ENCODE measurements around the gene MRPS2. TPM values are rescaled to one million over a fixed set of nuclear protein-coding genes. Genes with fewer than 3 reads are reported as not detected.

MRPS2 gene
- total RNA-seq, 2 donors from 2014 or later: 55.6 to 55.9 TPM

DNA sequence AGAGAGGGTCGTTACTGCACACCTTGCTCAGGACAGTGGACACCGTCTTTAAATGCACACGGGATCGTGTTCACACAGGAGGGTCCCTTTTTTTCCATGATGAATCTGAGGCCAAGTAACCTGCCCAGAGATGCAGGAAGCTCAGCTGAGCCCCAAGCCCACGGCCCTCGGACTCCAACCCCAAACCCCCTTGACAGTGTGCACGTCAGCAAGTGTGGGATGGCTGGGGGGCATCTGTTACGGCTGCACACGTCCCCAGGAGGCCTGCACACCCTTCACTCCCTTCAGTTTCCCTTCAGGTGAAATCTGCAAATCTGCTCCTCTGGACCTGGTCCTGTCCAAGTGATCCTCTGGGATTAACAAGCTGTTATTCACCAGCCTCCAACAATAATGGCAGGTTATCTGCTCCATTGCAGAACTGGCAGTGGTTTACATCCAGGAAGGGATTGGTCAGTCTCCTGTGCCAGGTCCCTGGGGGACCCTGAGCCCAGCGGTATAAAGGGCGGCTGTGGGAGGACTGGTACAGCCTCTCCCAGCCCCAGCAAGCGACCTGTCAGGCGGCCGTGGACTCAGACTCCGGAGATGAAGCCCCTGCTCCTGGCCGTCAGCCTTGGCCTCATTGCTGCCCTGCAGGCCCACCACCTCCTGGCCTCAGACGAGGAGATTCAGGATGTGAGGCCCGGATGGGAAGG lies 20.6 kb downstream of the MRPS2 start, which contains the start of gene LCN1:
TSS of gene LCN1 (plus strand) at position 525 of the 692 bp plus-strand sequence. CDS start at position 583, 58 bp downstream.
- H3K36me3 ChIP-seq: no peaks in the 10 kb centered on the region
- TF ChIP-seq, protein P1, sequence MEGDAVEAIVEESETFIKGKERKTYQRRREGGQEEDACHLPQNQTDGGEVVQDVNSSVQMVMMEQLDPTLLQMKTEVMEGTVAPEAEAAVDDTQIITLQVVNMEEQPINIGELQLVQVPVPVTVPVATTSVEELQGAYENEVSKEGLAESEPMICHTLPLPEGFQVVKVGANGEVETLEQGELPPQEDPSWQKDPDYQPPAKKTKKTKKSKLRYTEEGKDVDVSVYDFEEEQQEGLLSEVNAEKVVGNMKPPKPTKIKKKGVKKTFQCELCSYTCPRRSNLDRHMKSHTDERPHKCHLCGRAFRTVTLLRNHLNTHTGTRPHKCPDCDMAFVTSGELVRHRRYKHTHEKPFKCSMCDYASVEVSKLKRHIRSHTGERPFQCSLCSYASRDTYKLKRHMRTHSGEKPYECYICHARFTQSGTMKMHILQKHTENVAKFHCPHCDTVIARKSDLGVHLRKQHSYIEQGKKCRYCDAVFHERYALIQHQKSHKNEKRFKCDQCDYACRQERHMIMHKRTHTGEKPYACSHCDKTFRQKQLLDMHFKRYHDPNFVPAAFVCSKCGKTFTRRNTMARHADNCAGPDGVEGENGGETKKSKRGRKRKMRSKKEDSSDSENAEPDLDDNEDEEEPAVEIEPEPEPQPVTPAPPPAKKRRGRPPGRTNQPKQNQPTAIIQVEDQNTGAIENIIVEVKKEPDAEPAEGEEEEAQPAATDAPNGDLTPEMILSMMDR (IDR thresholded peaks at IDR 0.05): no peak
- no peak for TF ChIP-seq POLR2AphosphoS5 (IDR thresholded peaks at IDR 0.05)
- no peak for TF ChIP-seq POLR2A (IDR thresholded peaks at IDR 0.05)
- no peak within 1 kb of the TSS for H3K4me3 ChIP-seq
- no peak within 1 kb of the TSS for H3K27ac ChIP-seq
- no peaks in the 10 kb centered on the region for H3K27me3 ChIP-seq (replicated peaks; ENCODE audit: insufficient read depth)
- intact Hi-C loops (cut with DNase I): no loop called here
- H3K4me1 ChIP-seq (replicated peaks): no peaks in the 10 kb centered on the region
- DNase-seq (ENCODE audit: low spot score): no peak
- no peaks in the 10 kb centered on the region for H3K9me3 ChIP-seq
- WGBS: 77% methylated on average over 18 of the region's 18 CpGs

GRCh38 chr9:135521608-135522095 lies 21.2 kb downstream of the MRPS2 start:
- DNase-seq (ENCODE audit: low spot score): no peak
- intact Hi-C loops (cut with DNase I): no loop called here
- whole genome bisulfite sequencing: 88% methylated on average over 11 of the region's 11 CpGs
- no peaks in the 10 kb centered on the region for H3K9me3 ChIP-seq
- no peak overlapping the region for H3K4me3 ChIP-seq
- TF ChIP-seq POLR2AphosphoS5 (IDR thresholded peaks at IDR 0.05): no peak
- TF ChIP-seq, protein P1 (IDR thresholded peaks at IDR 0.05): no peak
- TF ChIP-seq POLR2A (IDR thresholded peaks at IDR 0.05): no peak
- H3K4me1 ChIP-seq (replicated peaks): no peaks in the 10 kb centered on the region
- H3K27me3 ChIP-seq (replicated peaks; ENCODE audit: insufficient read depth): no peaks in the 10 kb centered on the region
- H3K36me3 ChIP-seq: no peaks in the 10 kb centered on the region
- H3K27ac ChIP-seq: no peak overlapping the region

- no peaks in the 10 kb centered on the region for H3K36me3 ChIP-seq
- no peak for TF ChIP-seq POLR2AphosphoS5 (IDR thresholded peaks at IDR 0.05)
- TF ChIP-seq POLR2A (IDR thresholded peaks at IDR 0.05): no peak
- TF ChIP-seq, protein P1 (IDR thresholded peaks at IDR 0.05): no peak
- WGBS: 72% methylated on average over 16 of the region's 16 CpGs
- H3K27me3 ChIP-seq (replicated peaks; ENCODE audit: insufficient read depth): no peaks in the 10 kb centered on the region
- no peak for DNase-seq (ENCODE audit: low spot score)
- intact Hi-C loops (cut with DNase I): no loop called here
- no peak overlapping the region for H3K27ac ChIP-seq
- H3K4me3 ChIP-seq: no peak overlapping the region
- H3K4me1 ChIP-seq (replicated peaks): no peaks in the 10 kb centered on the region
- H3K9me3 ChIP-seq: no peaks in the 10 kb centered on the region
These were observed 21.8 kb downstream of the MRPS2 start for GRCh38 chr9:135522137-135522877.

GRCh38 chr9:135522931-135523330 lies 22.4 kb downstream of the MRPS2 start:
- no peaks in the 10 kb centered on the region for H3K36me3 ChIP-seq
- H3K27me3 ChIP-seq (replicated peaks; ENCODE audit: insufficient read depth): no peaks in the 10 kb centered on the region
- H3K27ac ChIP-seq: no peak overlapping the region
- H3K4me3 ChIP-seq: no peak overlapping the region
- TF ChIP-seq, protein P1 (IDR thresholded peaks at IDR 0.05): no peak
- no peak for TF ChIP-seq POLR2A (IDR thresholded peaks at IDR 0.05)
- no peak for TF ChIP-seq POLR2AphosphoS5 (IDR thresholded peaks at IDR 0.05)
- no peaks in the 10 kb centered on the region for H3K4me1 ChIP-seq (replicated peaks)
- DNase-seq (ENCODE audit: low spot score): no peak
- intact Hi-C loops (cut with DNase I): no loop called here
- WGBS: 75% methylated on average over 14 of the region's 17 CpGs
- no peaks in the 10 kb centered on the region for H3K9me3 ChIP-seq
